Hippocampal formation (tissue), 2 donors: Measurements from ENCODE around the gene SMTNL2.

Experiments
- DNase-seq, 2 donors: peaks; one replicate each; lab custom pipeline; 2025; lab: John Stamatoyannopoulos, UW

SMTNL2 gene

DNA sequence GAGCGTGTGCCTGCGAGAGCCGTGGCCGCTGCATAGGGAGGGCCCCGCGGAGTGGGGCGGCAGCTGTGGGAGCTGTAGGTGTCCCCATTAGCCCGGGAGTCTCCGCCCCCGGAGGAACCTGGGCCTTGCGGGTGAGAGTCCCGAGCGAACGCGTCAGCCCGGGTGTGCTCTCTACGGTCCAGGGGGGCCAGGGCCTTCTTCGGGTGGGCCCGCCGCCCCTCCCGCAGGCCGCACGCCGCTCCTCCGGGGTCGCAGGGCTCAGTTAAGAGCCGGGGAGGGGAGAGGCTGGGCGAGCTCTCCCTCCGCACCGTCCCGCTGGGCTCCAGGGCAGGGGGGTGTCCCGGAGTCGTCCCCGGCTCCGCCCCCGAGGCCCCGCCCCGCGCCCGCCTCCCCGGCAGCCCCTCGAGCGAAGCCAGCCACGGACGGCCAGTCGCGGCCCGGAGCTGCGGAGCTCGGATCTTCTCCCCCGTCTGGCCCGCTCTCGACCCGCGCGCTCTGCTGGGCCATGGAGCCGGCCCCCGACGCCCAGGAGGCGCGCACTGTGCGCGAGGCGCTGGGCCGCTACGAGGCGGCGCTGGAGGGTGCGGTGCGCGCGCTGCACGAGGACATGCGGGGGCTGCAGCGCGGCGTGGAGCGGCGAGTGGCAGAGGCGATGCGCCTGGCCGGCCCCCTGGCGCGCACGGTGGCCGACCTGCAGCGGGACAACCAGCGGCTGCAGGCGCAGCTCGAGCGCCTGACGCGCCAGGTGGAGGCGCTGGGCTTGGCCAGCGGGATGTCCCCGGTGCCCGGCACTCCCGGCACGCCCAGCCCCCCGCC is at the start of gene SMTNL2:
TSS of gene SMTNL2 (plus strand) at position 429 of the 816 bp plus-strand sequence. CDS start at position 506, 77 bp downstream.
- DNase-seq = no peak

DNA sequence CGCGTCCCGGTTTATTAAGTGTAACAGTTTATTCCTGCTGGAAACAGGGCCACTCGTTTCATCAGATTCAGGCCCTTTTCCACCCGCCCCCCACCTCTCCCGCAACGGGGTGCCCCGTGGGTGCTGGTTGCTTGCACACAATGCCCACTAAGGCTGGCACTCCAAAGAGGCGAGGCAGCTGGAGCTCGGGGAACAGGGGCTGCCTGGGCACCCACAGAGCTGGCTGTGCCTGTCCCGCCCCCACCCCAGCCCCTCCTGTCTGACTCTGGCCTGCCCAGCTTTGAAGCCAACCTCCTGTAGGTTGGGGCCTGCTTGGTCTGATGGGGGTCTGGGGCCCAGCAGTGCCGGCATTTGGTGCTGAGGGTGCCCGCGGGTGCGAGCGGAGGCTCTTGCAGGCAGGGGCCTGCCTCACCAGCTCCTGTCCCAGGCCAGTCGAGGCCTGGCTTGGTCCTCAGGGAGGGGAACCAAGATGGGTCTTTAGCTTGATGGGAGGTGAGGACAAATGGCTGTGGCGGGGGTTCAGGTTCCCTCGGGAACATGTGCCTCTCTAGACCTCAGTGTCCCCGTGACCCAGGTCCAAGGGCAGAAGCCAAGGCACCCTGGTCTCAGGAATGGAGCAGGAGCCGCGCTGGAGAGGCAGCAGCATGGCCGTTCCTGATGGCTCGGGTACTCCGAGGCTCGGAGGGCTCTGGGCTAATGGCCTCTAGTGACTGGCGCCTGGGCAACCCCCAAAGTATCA is 49.2 kb upstream of the SMTNL2 start:
- DNase-seq = peak in 1 of 2 donors; percentile 47

DNA sequence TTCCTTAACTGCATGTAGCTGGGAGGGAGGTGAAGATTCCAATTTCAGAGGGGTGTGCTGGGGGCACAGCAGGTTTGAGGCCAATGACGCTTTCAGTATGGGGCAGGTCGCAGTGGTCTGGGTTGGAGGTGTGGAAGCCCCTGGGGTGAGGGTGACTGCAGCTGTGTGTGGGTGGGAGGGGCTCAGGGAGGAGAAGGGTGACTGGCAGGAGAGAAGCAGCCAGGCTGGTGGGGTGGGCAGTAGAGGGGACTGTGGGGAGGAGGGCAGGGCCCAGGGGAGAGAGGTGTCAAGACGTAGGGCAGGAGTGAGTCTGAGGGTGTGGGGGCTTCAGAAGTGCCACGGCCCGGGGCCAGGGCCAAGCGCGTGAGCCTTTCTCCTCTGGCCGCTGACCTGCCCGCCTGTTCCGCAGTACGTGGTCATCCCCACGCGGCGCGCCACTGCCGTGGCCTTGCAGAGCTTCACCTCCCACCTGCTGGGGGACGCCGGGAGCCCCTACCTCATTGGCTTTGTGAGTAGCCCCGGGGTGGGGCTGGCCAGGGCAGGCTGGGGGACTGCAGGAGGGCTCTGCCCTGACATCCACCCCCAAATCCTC is 48.6 kb upstream of the SMTNL2 start:
- no peak for DNase-seq

- peak; percentile 27 to 36 for DNase-seq
Measured at GRCh38 chr17:4536259-4536741, 48.0 kb upstream of the SMTNL2 start.

DNA sequence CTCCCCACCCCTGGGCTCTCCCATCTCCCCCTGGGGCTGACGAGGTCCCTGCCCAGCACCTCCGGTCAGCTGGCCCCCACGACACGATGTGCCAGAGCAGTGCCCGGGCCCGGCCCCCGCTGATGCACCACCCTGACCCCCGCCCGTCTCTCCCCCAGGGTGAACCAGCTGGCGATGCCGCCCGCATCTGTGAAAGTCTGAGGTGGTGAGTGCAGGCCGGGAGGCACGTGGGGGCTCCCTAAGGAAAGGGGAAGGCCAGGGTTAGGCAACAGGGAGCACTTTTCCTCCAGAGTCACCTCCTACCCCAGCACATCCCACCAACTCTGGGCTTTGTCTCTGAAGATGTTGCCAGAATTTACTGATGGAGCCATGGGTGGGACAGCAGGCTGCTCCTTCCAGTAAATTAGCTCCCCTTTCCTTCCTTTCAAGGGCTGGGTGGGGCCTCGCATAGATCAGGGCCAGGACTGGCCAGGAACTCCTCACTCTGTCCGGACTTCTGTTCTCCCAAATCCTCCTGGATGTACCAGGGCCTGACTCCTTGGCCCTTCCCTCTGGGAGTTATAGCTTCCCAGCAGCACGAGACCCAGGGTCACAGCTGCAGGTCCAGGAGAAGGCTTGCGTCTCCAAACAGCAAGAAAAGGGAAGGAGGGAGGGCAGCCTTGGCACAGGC is 47.5 kb upstream of the SMTNL2 start:
- DNase-seq = no peak

GRCh38 chr17:4537451-4538235 is 46.7 kb upstream of the SMTNL2 start:
- peak in 1 of 2 donors; percentile 60 for DNase-seq

DNA sequence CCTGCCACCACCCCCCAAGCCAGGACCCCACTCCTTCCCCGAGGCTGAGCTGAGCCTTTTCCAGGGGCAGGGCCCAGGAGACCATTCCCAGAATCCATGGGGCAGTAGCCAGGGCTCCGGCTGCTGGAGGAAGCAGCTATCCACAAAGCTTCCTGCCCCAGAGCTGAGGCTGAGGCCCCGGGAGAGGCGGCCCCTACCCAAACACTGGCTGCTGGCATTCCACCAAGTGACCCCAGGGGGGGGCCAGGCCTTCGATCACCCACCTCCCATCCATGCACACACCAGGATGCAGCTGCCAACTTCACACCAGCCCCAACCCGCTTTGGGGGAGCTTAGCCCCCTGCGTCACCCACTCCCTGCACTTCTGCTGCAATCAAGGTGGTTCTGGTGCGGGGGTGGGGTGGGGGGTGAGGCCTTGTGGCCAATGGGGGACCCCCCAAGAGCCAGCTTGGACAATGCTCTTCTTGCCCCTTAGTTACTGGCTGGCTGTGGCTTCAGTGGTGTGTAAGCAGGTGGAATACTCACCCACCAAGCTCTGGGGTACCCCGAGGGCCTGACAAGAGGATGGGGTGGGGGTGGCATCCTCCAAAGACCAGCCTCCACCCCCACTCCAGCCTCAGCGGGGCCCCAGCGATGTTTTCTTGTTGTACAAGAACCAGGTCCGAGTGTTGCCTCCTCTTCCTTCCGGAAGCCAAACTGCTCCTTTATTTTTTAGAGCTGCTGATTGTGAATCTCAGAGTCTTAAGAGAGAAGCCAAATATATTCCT is 45.9 kb upstream of the SMTNL2 start:
- no peak for DNase-seq

DNA sequence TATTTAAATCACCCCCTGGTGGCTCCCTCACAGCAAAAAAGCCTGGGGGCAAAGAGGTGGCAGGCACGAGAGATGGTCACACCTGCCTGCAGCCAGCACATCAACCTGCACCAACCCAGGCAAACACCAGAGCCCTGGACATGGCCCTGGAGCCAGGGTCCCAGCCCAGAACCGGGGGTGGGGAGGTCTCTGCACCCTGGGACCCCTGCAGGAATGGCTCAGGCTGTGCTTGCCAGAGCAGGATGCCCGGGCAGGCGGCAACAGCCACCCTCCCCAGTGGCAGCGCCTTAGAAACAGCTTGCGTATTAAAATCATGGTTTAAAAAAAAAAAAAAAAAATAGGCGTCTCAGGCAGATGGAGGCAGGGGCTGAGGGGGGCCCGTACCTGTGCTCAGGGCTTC is 45.3 kb upstream of the SMTNL2 start:
- no peak for DNase-seq

GRCh38 chr17:4539576-4540223 is 44.6 kb upstream of the SMTNL2 start:
- DNase-seq = no peak

GRCh38 chr17:4540224-4540651 is 44.1 kb upstream of the SMTNL2 start:
- DNase-seq = no peak

- no peak for DNase-seq
Measured at GRCh38 chr17:4540687-4541327, 43.5 kb upstream of the SMTNL2 start.

- no peak for DNase-seq
Measured at GRCh38 chr17:4541328-4542002, 42.9 kb upstream of the SMTNL2 start.

DNA sequence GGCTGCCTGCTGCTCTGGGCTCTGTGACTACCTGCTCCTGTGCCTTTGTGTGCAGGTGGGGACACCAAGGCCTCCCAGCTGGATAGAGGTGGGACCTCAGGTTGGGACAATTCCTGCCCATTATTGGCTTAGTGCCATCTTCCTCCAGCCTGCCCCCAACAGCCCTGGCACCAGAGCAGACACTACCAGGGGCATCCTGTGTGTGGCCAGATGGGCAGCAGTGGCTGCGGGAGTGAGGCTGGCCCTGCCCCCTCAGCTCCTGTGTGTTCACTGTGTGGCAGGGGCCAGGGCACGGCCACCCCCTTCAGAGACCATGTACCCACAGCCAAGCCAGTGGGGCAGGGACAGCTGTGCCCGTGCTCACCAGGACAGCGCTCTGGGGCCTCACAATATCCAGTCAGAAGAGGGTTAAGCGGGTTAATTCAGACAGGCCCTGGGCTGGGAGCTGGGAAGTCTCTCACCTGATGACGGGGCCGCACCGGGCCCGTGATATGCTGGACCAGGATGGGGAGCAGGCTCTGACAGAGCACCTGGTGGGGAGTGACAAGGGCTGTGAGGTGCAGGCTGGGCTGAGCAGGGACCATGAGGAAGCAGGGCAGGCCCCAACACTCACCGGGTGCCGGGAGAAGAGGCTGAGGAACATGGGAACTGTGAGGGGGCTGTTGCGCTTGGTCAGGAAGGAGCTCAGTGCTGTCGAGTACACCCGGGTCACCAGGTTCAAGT is 42.2 kb upstream of the SMTNL2 start:
- no peak for DNase-seq

DNA sequence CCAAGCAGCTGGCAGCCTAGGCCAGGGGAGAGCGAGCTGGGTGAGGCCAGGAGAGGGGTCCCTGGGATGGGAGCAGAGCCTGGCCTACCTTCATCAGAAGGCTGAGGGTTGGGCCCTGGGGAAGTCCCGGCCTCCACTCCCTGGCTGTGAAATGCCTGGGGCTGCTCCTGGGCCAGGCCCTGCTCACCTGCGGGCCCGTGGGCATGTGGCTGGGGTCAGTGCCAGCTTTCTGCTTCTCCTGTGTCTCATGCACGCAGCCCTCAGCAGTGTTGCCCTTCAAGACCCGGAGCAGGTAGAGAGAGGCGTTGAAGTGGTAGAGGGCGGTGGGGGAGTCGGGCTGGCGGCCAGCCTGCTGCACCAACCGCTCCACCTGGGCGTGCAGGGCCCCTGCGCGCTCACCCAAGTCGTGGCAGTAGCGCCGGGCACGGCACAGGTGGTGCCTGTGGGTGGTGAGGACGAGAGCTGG is 41.6 kb upstream of the SMTNL2 start:
- no peak for DNase-seq

DNA sequence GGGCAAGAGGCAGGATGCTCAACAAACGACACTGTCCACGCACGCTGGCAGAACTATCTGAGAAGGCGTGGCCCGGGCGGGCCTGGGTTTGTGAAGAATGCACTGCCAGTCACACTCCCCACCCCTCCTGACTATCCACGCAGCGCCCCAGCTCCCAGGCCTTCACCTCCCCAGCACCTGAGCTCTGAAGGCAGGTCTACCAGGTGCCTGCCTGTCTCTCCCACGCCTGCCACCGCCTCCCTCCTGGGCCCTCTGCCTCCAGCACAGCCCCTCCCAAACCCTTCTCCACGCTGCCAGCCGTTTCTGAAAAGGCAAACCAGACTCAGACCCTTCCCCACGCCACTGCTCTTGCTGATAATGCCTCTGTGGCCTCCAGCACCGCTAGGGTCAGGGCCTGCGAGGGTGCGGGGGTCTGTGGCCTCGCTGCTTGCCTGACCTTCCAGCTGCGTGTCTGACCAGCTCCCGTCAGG is 40.7 kb upstream of the SMTNL2 start:
- DNase-seq = no peak

- DNase-seq = no peak
Measured at GRCh38 chr17:4544135-4544950, 40.0 kb upstream of the SMTNL2 start.

DNA sequence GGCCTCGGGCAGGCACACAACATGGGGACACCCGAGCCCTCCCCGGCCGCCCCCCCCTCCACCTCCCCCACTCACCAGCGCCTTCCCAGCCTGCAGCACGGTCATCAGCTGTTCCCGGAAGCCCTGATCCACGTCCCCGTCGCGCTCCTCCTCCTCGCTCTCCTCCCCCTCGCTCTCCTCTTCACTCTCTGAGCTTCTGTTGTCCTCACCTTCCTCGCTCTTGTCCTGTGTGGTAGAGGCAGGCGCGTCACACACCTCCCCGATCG is 39.4 kb upstream of the SMTNL2 start:
- no peak for DNase-seq
